ENCODE data around the gene CYTIP.

The CYTIP gene

DNA sequence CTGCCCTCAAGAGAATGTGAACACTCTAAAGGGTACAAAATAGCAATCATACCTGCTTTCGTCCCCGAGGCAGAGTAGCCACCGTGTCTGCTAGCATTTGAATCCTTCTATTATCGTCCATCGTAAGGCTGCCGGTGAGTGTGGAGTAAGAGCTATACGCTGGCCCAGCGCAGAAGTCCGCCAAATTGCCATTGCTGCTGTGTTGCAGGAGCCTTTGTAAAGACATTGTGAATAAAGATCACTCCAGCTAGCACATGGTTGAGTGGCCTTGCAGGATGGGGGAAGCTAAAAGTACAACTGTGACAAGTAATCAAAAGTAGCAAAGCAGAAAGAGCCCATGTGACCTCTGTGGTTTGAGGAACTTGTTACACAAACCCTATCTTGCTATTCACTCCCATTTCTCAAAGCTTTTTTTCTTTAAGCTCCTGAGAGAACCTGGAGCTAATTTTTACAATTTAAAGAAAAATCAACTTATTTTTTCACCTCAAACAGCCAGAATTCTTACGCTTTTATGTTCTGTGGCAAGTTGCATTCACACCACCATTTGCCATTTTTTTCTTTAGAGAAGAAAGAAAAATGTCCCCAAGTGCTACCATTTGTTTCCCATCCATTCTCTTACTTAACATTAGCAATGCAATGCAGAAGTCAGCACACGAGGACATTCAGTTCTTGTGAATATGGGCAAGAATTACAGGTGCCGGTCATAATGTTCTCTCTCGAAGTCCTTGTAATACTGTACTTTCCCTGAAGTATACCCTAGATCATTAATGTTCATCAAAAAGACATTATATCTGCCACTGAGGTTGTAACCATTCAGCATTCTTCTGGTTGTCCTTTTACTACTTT lies at the start of gene CYTIP:
Gene CYTIP, minus strand, starts transcription at position 295 of the 846 bp plus-strand sequence. Its CDS starts 69 bp downstream, at position 226.
- no peak for DNase-seq (ENCODE audit: low read depth, low spot score)

DNA sequence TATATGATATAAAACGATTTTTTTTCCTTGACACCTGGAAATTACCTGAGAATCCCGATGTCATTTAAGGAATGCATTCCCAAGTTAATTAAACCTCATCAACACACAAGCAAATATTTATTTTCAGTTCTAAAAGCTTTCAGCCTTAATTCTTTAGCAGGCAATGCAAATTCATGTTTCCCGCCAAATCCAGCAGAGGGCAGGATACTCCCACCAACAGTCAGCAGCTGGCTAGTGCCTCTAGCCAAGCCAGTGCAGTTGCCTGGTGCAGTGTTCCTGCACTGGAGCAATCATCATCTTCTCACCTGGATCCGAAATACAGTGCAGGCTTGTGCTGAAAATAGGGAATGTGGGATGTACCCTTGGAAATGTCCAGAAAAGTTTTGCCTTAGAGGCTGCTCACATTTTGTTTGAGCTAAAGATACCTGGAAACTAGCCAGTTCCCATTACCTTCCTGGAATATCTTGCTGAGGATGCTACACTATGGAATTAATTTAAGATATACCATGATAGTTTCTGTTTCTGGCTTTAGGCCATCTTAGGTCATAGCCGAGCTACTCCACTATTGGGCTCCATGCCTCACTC lies 48.4 kb upstream of the CYTIP start:
- DNase-seq (ENCODE audit: low read depth, low spot score): no peak

DNA sequence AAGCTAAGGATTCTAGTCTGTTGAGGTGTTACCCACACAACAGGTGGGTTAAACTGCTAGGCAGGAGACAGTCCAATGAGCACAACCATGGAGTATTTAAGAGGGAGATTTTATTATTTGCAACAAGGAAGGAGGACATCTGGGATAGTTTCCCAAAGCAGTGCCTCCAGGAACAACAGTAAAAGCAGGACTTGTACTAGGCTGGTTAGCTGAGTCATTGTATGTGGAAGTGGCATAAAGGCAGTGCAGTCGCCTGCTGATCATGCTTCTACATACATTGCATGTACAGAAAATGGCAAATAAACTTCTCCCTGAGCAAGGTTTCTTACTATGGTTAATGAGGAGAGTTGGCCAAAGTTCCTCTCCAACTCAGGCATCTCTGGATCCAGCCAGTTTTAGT lies 46.1 kb upstream of the CYTIP start:
- DNase-seq (ENCODE audit: low read depth, low spot score): no peak

DNA sequence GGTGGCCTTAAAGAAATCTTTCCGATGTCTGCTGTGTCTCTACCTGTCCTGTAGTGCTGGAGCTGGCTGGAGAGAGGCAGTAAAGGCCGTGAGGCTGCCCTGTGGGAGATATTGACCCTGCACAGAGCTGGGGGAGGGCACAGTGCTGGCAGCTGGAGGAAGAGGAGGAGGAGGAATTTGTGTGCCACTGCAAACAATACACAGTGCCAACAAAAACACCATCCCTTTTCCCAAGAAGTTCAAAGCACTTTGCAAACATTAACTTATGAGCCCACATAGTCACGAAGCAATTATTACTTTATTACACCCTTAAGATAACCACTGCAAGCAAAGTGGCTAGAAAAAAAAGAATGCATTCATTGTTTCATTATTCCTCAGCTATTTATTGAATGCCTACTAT lies 45.0 kb upstream of the CYTIP start:
- DNase-seq (ENCODE audit: low read depth, low spot score): no peak

DNA sequence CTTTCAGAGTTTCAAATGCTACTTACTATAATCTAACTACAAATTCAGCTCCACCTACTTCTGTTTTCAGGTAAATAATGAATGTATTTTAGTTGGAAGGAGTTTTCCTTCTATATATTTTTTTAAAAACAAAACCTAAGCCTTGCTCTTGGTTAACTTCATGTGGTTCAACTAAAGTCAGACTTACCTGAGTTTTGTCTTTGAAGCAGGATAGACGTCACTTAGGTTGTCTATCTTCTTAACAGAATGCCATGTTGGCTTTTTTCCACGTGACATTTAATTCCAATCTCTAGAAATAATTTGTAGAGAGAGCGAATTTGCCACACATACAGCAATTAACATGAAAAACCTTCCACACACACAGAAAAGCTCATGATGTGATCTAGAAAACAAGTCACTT lies 43.9 kb upstream of the CYTIP start:
- DNase-seq (ENCODE audit: low read depth, low spot score): no peak

DNA sequence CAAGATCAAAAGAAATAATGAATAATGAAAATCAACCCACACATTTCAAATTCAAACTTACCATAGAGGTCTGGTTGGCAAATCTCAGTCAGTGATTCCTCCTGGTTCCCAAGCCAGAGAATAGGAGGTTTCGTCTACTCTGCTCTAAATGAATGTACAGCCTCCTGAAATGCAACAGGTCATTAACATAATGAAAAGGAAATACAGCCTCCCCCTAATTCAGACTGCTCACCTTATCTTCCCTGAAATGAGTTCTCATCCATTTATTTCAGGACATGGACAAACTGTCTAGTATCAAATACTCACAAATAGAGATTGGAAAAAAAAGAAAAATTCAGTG lies 43.4 kb upstream of the CYTIP start:
- no peak for DNase-seq (ENCODE audit: low read depth, low spot score)

DNA sequence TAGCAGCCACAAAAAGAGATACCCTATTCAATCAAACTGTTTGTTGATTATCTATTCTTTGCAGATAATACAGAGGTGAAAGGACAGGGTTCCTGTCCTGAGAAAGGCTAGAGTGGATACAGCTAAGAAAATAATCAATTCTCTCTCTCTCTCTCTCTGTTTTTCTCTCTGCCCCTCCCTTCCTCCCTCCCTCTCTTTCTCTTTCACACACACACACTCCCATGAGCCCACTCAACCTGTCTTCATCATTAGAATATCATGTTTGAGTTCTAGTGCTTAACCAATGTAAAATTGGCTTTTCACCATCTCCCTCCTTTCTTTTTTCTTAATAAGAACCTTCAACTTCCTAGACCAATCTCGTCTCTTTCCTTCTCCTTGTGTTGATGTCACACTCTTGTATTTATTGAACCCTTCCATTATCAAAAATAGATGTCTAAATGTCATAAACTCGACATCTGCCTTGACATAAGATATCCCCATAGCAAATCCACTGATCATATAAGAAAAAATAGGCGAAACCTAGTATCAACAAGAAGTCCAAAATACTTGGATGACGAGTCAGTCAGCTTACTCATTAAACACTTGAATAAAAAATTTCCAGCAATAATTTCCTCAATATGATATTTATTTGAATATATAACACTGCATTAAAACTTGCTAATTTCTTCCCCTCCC lies 42.8 kb upstream of the CYTIP start:
- no peak for DNase-seq (ENCODE audit: low read depth, low spot score)

DNA sequence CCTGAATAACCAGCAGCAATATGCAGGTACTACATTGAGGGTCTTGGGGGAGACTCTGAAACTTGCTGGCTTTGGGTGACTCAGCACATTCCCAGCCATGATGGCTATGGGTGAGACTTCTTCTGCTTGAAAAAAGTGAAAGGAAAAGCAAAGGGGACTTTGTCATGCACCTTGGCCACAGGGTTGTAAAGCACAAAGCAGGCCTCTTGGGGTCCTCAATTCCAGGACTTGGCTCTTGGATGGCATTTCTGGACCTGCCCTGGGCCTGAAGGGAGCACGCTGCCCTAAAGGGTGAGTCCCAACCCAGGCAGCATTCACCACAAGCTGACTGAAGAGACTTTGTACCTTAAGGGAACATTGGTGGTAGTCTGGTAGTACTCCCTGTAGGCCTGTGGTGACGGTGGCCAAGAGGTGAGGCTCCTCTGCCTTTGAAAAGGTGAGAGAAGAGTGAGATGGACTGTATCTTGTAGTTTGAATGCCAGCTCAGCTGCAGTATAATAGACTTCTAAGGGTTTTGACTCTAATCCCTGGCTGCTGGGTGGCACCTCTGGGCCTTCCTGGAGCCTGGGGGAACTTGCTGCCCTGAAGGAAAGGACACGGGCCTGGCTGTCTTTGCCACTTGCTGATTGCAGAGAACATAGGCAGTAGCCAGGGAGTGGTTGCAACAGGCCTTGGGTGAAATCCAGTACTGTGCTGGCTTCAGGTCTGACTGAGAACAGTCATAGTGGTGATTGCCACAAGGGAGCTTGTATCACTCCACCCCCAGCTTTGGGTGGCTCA lies 36.5 kb upstream of the CYTIP start:
- DNase-seq (ENCODE audit: low read depth, low spot score): no peak

DNA sequence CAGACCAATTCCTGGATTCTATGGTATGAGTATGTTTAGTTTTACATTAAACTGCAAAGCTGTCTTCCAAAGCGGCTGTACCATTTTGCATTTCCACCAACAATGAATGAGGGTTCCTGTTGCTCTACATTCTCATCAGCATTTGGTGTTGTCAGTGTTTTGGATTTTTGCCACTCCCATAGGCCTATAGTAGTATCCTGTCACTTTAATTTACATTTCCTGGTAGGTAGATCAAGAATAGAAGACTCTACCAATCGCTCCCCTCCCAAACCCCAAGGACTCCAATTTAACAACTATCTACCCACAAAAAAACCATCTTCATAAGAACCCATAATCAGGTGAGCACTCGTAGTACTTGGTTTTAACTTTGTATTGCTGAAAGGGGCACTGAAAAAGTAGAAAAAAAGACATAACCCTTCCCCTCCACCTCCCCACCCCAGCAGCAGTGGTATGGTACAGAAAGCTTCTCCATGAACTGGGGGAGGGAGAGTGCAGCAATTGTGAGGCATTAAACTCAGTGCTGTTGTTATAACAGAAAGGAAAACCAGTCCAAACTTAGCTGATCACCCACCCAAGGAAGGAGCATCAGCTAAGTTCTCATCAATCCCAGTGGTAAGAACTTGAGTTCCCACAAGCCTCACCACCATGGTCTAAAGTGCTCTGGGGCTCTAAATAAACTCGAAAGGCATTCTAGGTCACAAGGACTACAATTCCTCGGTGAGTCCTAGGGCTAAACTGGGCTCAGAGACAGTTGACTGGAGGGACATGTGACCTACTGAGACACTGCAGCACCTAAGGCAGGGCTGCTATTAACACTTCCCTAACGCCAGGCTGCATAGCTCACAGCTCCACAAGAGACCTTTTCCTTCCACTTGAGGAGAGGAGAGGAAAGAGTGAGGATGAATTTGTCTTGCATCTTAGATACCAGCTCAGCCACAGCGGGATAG lies 35.5 kb upstream of the CYTIP start:
- DNase-seq (ENCODE audit: low read depth, low spot score): no peak

DNA sequence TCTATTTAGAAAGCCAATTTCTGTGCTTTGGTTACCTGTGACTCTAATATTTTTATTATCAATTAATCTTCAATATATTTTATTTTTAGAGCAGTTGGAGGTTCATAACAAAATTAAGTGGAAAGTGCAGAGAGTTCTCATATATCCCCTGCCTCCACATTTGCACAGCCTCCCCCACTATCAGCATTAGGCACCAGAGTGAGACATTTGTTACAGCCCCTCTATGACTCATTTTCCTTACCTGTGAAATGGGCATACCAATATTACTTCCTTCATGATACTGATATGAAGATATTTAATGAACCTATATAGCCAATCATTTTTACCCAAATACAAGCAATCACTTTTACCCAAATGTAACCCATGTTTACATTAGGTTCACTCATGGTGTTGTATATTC lies 34.0 kb upstream of the CYTIP start:
- DNase-seq (ENCODE audit: low read depth, low spot score): no peak

DNA sequence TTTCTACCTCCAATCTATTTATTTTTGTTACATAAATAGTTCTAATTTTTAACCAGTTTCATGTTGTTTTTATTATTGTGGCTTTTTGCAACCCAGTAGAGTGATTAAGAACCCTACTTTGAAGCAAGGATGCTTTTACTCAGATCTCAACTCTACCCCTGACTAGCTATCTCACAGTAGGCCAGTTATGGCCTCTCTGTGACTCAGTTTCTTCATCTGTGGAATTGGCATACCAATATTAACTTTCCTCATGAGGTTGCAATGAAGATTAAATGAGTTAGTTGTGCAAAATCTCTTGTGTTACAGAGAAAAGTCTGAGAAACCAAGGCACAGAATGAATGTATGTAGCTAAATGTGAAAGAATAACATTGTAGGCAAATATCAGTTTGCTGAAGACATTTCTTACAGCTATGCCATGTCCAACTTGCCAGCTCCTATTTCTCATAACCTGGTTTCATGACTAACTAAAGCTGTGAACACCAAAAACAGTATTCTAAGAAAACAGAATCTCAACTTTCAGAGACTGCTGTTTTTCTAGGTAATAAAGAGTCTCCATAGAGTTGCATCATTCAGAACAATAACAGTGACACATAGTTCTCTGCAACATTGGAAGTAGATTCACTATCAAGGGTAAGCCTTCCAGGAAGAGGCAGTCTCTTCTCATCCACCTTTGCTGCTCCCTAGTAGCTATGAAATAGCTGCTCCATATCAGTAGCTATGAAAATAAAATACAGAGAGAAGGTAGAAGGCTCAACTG lies 33.2 kb upstream of the CYTIP start:
- DNase-seq (ENCODE audit: low read depth, low spot score): no peak

DNA sequence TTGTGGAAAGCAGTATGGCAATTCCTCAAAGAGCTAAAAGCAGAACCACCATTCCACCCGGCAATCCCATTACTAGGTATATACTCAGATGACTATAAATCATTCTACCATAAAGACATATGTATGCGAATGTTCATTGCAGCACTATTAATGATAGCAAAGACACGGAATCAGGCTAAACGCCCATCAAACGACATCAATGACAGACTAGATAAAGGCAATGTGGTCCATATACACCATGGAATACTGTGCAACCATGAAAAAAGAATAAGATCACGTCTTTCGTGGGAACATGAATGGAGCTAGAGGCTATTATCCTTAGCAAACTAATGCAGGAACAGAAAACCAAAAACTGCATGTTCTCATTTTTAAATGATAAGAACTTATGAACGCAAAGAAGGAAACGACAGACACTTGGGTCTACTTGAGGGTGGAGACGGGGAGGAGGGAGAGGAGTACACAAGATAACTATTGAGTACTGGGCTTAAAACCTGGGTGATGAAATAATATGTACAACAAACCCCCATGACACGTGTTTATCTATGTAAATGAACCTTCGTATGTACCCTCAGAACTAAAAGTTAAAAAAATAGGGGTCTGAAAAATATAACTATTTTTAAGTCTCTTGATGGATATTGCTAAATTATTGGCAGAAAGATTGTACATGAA lies 32.0 kb upstream of the CYTIP start:
- DNase-seq (ENCODE audit: low read depth, low spot score): no peak

DNA sequence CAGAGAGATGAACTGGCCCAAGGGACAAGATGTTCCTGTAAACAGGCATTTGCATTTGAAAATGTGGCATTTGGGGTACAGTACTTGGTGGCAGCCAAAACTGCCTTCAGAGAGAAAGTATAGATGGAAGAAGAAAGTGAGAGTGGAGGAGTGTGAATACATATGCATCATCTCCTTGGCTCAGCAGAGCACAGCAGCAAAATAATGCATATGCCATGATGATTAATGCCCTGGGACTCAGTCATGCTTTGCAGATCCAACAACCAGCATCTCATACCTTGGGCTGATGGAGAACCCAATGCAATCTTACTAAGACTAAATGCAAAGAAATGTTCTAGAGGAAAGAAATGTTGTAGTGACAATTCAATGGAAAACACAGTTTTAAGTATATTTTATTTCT lies 29.7 kb upstream of the CYTIP start:
- no peak for DNase-seq (ENCODE audit: low read depth, low spot score)

DNA sequence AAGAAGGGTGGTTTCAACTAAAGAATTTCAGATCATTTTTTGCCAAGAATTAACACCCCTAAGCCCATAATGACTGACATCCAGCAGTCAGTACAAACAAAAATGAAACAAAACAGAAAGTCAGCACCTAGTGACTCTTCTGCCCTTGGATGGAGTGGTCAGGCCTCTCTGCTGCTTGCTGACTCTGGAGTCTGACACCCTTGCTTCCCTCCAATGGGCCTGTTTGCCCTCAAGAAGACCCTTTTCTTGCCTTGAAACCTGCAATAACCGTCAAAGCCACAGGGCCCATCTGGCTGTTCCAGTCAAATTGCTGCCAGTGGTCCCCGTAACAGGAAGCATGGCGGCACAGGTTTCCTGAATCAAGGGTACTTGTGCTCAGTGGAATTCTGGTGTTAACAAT lies 27.2 kb upstream of the CYTIP start:
- no peak for DNase-seq (ENCODE audit: low read depth, low spot score)

DNA sequence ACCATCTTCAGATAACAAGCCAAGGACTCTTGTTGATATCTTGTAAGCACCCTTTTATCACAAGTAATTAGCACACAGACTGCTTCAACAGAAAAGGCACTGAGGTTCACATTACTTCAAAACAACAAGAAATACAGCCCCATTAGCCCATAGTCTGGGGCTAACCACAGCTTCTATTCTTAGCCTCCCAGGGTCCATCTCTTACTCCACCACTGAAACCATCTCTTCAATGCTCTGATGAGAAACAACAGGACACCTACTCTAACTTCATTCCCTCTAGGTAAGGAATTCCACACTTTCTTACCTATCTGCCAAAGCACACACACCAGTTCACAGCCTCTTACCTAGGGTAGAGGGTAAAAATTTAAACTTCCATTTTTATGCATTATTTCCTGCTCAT lies 26.4 kb upstream of the CYTIP start:
- DNase-seq (ENCODE audit: low read depth, low spot score): no peak

DNA sequence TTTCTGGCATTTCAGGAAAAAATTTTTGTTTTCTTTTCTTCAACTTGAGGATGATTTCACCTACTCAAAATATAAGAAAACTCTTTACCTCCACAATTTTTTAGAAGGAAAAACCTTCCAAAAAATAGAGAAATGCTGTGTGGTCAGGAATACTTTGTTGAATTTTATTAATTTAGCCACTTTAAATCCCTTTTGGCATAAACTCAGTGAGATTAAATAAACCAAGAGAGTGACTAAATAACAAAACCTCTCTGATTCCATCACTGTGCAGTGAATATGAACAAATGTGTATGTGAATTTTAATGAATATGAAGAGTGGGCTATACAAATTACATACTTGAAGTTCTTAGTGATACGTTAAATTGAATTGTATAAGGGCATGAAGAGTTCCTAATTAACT lies 25.8 kb upstream of the CYTIP start:
- no peak for DNase-seq (ENCODE audit: low read depth, low spot score)

DNA sequence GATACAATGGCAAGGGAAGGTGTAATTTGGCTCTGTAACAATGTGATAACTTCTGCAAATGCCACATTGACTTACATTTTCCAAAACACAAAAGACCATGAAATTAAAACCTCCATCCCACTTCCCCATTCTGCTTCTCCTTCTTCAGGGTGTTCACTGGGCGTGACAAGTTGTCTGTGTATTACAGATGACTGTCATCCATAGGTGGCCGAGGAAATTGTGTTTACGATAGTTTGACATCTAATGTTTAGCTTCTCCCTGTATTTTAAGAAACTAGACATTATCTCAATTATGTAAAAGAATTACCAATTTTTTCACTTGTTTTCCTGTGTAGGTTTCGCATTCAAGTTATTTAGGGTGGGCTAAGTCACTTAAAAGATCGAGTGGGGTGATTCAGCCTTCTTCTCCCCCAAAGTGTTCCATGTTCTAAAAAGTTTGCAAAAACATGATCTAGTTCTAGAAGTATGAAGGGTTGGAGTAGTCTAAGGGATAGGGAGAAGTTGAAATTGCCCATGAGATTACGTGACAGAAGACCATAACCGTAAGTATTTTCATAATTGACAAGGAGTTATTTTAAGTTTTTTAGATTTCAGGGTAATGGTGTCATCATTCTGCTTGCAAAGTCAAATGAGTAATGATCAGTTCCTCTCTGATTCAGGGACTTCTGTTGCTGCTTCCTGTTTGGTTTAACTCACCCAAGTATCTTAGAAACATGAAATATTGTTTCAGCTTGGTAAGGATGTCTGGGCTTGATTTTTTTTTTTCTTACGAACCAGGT lies 25.2 kb upstream of the CYTIP start:
- no peak for DNase-seq (ENCODE audit: low read depth, low spot score)

DNA sequence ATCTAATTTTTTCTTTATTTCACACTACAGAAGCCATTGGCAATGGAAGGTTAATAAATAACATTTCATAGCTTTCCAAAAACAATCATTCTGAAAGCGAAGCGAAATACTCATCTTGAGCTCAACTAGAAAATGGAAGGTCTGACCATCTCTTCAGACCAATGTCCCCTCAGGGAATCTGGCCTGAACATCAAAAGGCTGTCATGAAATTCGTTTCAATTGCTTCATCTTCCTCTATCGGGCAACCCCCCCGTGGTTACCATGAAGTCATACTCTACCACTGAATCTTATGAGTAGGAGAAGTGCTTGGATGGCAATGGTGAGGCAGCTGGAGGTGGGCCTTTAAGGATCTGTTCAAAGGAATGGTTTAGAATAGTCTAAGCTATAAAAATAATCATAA lies 22.9 kb upstream of the CYTIP start:
- DNase-seq (ENCODE audit: low read depth, low spot score): no peak

DNA sequence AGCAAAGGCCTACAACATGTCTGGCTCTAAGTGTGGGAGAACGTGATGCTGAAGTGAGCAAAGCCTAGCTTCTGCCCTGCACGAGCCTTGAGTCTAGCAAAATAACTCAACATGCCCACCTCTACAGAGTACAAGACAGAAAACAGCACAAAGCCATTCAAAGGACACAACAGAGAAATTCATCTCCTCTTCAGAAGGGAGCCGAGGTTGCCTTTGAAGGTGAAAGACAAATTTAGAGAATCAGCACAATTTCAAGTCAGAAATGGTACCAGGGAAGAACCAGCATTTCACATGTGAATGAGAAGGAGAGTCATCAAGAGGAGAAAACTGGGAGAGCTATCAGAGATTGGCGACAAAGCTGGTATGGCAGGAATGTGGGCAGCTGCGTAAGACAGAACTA lies 21.7 kb upstream of the CYTIP start:
- no peak for DNase-seq (ENCODE audit: low read depth, low spot score)
